GM12872 (cell line): Measurements from ENCODE around the gene PRR22.

ENCODE experiments used
- CTCF ChIP-seq: IDR thresholded peaks from 3 replicates; pipeline ENCODE4 v1.5.1; 2011; ENCODE audit warnings: low read depth, mild to moderate bottlenecking, low read length, moderate library complexity; ENCODE audit not compliant: insufficient read depth

Gene PRR22

GRCh38 chr19:5827891-5828660 lies 43.5 kb upstream of the PRR22 start:
- TF ChIP-seq CTCF, result no peak

- no peak for TF ChIP-seq CTCF
Measured at GRCh38 chr19:5827342-5827890, 42.9 kb upstream of the PRR22 start.

- no peak for TF ChIP-seq CTCF
Measured at GRCh38 chr19:5826531-5827341, 42.2 kb upstream of the PRR22 start.

GRCh38 chr19:5825178-5825577 lies 40.6 kb upstream of the PRR22 start:
- no peak for TF ChIP-seq CTCF

GRCh38 chr19:5824751-5825150 lies 40.2 kb upstream of the PRR22 start:
- no peak for TF ChIP-seq CTCF

- no peak for TF ChIP-seq CTCF
Measured at GRCh38 chr19:5823579-5824281, 39.2 kb upstream of the PRR22 start.
